Stimulated activated CD8-positive, alpha-beta memory T cell treated with anti-CD3 and anti-CD28 coated beads, Interleukin-15, amount 100 ng/mL, for 4 hours (primary cell): ENCODE data around the gene BMF.

Source experiments
- DNase-seq, 2 donors: peaks; one replicate each; pipeline ENCODE4 v3.0.0-alpha.2; 2020; ENCODE audit warnings: low read depth in 2 of 2

Gene BMF

GRCh38 chr15:40066589-40066988 is 42.1 kb downstream of the BMF start:
- no peak for DNase-seq

- no peak for DNase-seq
Measured at GRCh38 chr15:40065166-40065565, 43.5 kb downstream of the BMF start.

GRCh38 chr15:40064231-40064894 is 44.3 kb downstream of the BMF start:
- no peak for DNase-seq

- no peak for DNase-seq
Measured at GRCh38 chr15:40063563-40064011, 45.1 kb downstream of the BMF start.

- DNase-seq, result no peak
Measured at GRCh38 chr15:40062816-40063562, 45.7 kb downstream of the BMF start.

- no peak for DNase-seq
Measured at GRCh38 chr15:40061212-40061901, 47.3 kb downstream of the BMF start.

- DNase-seq, result no peak
Measured at GRCh38 chr15:40060236-40060961, 48.3 kb downstream of the BMF start.

- no peak for DNase-seq
Measured at GRCh38 chr15:40059821-40060220, 48.9 kb downstream of the BMF start.

GRCh38 chr15:40058476-40059140 is 50.1 kb downstream of the BMF start:
- no peak for DNase-seq

- DNase-seq, result no peak
Measured at GRCh38 chr15:40055576-40056293, 52.9 kb downstream of the BMF start.

- no peak for DNase-seq
Measured at GRCh38 chr15:40054855-40055575, 53.7 kb downstream of the BMF start.

- DNase-seq, result no peak
Measured at GRCh38 chr15:40054605-40054854, 54.1 kb downstream of the BMF start.

- DNase-seq, result no peak
Measured at GRCh38 chr15:40053831-40054604, 54.7 kb downstream of the BMF start.

GRCh38 chr15:40053079-40053830 is 55.4 kb downstream of the BMF start:
- no peak for DNase-seq

GRCh38 chr15:40052604-40053003 is 56.1 kb downstream of the BMF start:
- DNase-seq, result no peak

GRCh38 chr15:40051616-40052415 is 56.9 kb downstream of the BMF start:
- no peak for DNase-seq

- DNase-seq, result no peak
Measured at GRCh38 chr15:40050788-40051470, 57.8 kb downstream of the BMF start.
